ENCODE data around the gene RAP2C. TPM values are rescaled to one million over a fixed set of nuclear protein-coding genes. Genes with fewer than 3 reads are reported as not detected.

RAP2C gene
- total RNA-seq, 1 experiment from 2014 or later = 52.7 TPM

- Mint-ChIP-seq H3K4me1 (peaks cover 24 to 33% of the 10 kb centered on the region in 2 experiments), H3K27ac (peak overlapping the region; percentile 90 to 97 (median 96)), H3K36me3 (ENCODE audit: insufficient read depth in 1 of 3, low read depth in 3 of 3) (peaks cover 11 to 27% (median 26%) of the 10 kb centered on the region in 3 experiments; a peak in 6 of 7 replicates), H3K27me3 (ENCODE audit: low read depth) (no peaks in the 10 kb centered on the region), H3K4me3 (peak overlapping the region; percentile 93 to 95), H3K9me3 (no peaks in the 10 kb centered on the region)
- no peak overlapping the region for H3K23ac ChIP-seq (ENCODE audit: insufficient read length, low read depth, low read length)
- H3K9ac ChIP-seq (ENCODE audit: extremely low read depth, insufficient read length, low read length) = peak overlapping the region; percentile 73
- no peaks in the 10 kb centered on the region for H3K4me1 ChIP-seq (ENCODE audit: insufficient read depth, low read length)
- no peak overlapping the region for H2BK20ac ChIP-seq (ENCODE audit: low read depth, low read length, poor library complexity, severe bottlenecking)
- H3T11ph ChIP-seq (ENCODE audit: low read length) = no peak overlapping the region
- no peaks in the 10 kb centered on the region for H3K79me1 ChIP-seq (ENCODE audit: insufficient read depth, low read depth, low read length, poor library complexity, severe bottlenecking)
- no peak overlapping the region for H3K18ac ChIP-seq (ENCODE audit: insufficient read length, low read depth, low read length)
- H3K27me3 ChIP-seq (ENCODE audit: insufficient read depth, low read length) = no peaks in the 10 kb centered on the region
- H3K9me3 ChIP-seq (ENCODE audit: control insufficient read depth, low read depth, low read length) = no peaks in the 10 kb centered on the region
- peaks cover 7% of the 10 kb centered on the region for H3K23me2 ChIP-seq (ENCODE audit: insufficient read length, low read depth, low read length, poor library complexity, severe bottlenecking)
- peak overlapping the region; percentile 75 for H3K4me2 ChIP-seq (ENCODE audit: insufficient read depth, insufficient read length, low read length)
- H4K91ac ChIP-seq (ENCODE audit: insufficient read length, low read depth, low read length) = no peak overlapping the region
- no peak overlapping the region for H2BK12ac ChIP-seq (ENCODE audit: insufficient read length, low read depth, low read length)
- WGBS (ENCODE audit: extremely low coverage, insufficient read length, low lambda C conversion rate) = no CpG with 5 or more reads among the region's 11 CpGs
- no peak for DNase-seq
- H4K8ac ChIP-seq (replicated peaks; ENCODE audit: insufficient read length, low read depth, low read length) = no peak overlapping the region
- peak overlapping the region; percentile 54; the same call in 1 of the 2 replicates for H3K14ac ChIP-seq (ENCODE audit: insufficient read depth, low read length)
- H2BK120ac ChIP-seq (ENCODE audit: low read depth, low read length, poor library complexity, severe bottlenecking) = no peak overlapping the region
- H2AFZ ChIP-seq (ENCODE audit: low read length) = no peak overlapping the region
- H2BK15ac ChIP-seq (ENCODE audit: low read depth, low read length) = no peak overlapping the region
- no peaks in the 10 kb centered on the region for H4K20me1 ChIP-seq (ENCODE audit: control insufficient read depth, insufficient read depth, insufficient read length)
- no peak overlapping the region for H2AK5ac ChIP-seq (ENCODE audit: insufficient read length, low read length)
- H3K79me2 ChIP-seq (ENCODE audit: insufficient read depth, low read length) = peaks cover 4% of the 10 kb centered on the region; the same call in 1 of the 2 replicates
- H3K4ac ChIP-seq (ENCODE audit: low read depth, low read length) = no peak overlapping the region
- TF ChIP-seq CTCF (conservative IDR thresholded peaks at IDR 0.05) = no peak
- H4K5ac ChIP-seq (ENCODE audit: insufficient read length, low read depth, low read length) = no peak overlapping the region
- no peak overlapping the region for H3K56ac ChIP-seq (ENCODE audit: insufficient read length, low read depth, low read length)
- no peak overlapping the region for H3K27ac ChIP-seq (ENCODE audit: insufficient read length, low read depth, low read length)
- H2BK5ac ChIP-seq (ENCODE audit: insufficient read length, low read length) = no peak overlapping the region
Measured at GRCh38 chrX:132216806-132217202, 2.4 kb downstream of the RAP2C start.
